T follicular helper cell (primary cell): ENCODE data around the gene LRRC58.
A peak's percentile ranks its signal among the peaks of the same experiment; 100 is the strongest.
"Not testable (repeated sequence)": the region's sequence is repeated elsewhere in the genome, so short reads cannot be mapped to it uniquely, and the experiment has no call there.

ENCODE experiments used
- DNase-seq: peaks from one replicate; pipeline ENCODE4 v3.0.0-alpha.2; 2020; ENCODE audit warnings: low read depth
- total RNA-seq, 2 experiments: gene quantifications; one replicate each; lab custom pipeline; 2026; lab: John Stamatoyannopoulos, UW

LRRC58 gene
- 107 to 135 reads per million in 2 experiments for total RNA-seq

- peak; percentile 84 for DNase-seq
These were observed at the start of gene LRRC58 for GRCh38 chr3:120348991-120349854. TSS of gene LRRC58 (minus strand) at chr3:120349354. CDS start at chr3:120349243, 111 bp downstream.

- no peak for DNase-seq
These were observed 47.3 kb upstream of the LRRC58 start for GRCh38 chr3:120396469-120396868.

- DNase-seq, result no peak
These were observed 45.2 kb upstream of the LRRC58 start for GRCh38 chr3:120394347-120394746.

DNA sequence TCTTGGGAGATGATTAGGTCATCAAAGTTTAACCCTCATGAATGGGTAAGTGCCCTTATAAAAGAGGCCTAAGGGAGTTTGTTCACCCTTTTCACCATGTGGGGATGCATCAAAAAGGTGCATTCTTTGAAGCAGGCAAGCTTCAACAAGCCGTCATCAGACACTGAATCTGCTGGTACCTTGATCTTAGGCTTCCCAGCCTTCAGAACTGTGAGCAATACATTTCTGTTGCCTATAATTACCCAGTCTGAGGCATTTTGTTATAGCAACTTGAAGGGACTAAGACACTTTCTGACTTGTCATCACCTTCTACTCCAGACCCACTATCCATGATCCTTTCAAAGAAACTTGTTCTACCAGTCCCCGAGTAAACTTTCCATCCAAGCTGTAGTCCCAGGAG lies 44.6 kb upstream of the LRRC58 start:
- DNase-seq, result no peak

DNA sequence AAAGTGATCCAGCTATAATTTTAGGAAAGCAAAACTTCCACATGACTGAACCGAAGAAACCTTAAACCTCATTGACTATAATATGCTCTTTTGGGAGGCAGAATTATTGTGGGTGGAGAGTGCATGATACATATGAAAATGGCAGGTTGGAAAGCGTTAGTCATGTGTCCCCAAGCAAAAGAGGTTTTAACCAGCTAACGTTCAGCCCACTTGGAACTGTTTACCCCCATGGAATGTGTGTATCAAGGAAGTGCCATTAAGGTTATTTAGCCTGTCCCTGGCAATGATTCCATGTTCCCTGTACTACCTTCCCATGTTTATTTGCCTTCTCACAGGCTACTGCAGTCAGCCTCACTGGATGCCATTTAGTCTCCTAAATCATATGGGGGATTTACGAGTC lies 44.1 kb upstream of the LRRC58 start:
- no peak for DNase-seq

GRCh38 chr3:120382941-120383447 lies 33.8 kb upstream of the LRRC58 start:
- no peak for DNase-seq

DNA sequence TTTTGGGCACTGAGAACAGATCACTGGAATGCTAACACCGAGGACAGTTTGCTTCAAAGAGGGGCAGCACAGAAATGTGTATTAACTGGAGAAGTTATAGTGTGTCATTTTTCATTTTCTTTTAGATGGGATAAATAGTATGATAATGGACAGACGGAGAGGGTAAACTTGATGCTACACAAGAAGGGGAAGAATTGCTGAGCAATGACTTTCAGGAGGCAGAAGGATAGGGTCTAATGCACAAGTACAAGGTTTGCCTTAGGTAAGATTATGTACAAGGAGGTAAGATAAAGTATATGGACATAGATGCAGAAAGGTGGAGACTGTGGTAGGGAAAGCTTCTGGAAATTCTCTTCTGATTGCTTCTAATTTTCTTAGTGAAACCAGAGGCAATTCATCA lies 32.3 kb upstream of the LRRC58 start:
- DNase-seq, result no peak

- not testable (repeated sequence) for DNase-seq
These were observed 28.8 kb upstream of the LRRC58 start for GRCh38 chr3:120377948-120378347.

DNA sequence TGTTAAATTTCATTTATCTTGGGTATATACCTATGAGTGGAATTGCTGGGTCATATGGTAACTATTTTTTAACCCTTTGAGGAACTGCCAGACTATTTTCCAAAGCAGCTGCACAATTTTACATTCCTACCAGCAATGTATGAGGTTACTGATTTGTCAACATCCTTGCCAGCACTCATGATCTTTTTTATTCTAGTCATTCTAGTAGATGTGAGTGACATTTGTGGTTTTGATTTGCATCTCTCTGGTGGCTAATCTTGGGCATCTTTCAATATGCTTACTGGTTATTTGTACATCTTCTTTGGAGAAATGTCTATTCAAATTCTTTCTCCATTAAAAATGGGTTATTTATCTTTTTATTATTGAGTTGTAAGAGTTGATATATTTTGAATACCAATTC lies 21.3 kb upstream of the LRRC58 start:
- DNase-seq, result no peak

DNA sequence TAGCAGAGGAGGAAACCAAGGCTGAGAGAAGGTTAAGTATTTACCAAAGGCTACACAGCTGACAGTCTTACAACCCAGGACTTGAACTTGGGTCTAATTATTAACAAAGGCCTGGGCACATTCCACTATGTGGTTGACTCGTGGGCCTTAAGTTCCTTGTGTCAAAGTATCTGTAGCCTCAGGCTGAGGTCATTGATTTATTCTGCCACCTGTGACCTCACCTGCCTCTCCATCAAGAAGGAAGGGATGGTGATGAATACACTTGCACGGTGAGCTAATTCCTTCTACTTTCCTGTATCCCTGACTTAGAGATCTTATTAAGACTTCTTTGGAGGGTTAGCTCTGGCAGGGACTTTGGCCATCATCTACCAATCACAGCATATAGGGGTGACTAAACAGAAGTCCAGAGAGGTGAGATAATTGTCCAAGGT lies 19.9 kb upstream of the LRRC58 start:
- no peak for DNase-seq

- no peak for DNase-seq
These were observed 19.0 kb upstream of the LRRC58 start for GRCh38 chr3:120368172-120368571.

DNA sequence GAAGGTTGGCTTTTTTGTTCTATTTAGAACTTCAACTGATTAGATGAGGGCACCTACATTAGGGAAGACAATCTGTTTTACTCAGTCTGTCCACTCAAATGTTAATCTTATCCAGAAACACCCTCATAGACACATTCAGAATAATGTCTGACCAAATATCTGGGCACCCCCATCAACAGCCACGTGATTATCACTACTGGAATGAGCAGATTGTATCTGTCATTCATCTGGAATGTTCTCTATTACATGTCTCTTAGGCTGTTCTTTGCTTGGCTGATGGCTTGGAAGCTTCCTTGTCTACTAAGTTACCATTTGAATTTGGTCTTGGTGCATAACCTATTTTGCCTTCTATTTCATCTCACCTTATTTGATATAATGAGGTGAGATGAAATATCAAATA lies 15.7 kb upstream of the LRRC58 start:
- DNase-seq, result no peak

DNA sequence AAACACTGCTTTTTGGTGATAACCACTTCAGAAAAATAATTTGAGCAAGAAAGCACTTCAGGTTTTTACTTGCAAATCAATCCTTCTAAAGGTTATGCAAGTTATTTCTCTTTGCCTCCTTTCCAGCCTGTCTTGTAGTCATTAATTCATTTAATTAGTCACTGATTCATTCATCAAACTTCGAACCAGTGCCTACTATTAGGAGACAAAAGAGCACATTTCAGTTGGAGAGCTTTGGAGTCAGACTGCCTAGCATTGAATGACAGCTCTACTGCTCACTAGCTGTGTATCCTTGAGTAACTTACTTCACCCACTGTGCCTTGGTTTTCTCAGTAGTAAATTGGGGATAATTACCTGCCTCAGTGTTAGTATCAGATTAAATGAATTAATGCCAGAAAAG lies 14.9 kb upstream of the LRRC58 start:
- no peak for DNase-seq

DNA sequence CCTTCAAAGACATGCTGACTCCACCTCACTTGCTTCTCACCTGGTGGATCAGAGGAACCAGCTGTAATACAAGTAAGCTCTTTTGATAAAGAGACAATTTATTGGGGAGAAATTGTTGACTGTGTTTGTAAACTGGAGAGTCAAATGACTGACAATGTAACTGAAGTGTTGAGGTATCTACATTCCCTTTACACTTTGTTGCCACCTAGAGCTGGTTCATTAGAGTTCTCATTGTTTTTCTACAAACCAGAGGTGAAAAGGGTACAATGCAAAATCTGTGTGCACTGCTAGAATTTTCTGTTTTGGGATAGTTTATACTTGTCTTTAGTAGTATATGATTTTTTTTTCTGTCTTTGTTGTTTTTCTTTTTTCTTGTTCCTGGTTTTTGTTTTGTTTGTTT lies 8.7 kb upstream of the LRRC58 start:
- DNase-seq, result no peak

DNA sequence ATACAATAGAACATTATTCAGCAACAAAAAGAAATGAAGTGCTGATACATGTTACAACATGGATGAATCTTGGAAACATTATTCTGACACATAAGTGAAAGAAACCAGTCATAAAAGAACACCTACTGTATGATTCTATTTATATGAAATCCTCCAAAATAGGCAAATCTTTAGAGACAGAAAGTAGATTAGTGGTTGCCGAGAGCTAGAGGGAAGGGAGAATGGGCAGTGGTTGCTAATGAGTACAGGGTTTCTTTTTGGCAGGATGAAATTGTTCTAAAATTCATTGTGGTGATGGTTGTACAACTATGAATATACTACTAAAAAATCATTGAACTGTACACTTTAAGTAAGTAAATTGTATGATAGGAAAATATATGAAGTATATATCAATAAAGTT lies 6.3 kb upstream of the LRRC58 start:
- DNase-seq, result no peak

- no peak for DNase-seq
These were observed 4.3 kb upstream of the LRRC58 start for GRCh38 chr3:120353463-120353862.

DNA sequence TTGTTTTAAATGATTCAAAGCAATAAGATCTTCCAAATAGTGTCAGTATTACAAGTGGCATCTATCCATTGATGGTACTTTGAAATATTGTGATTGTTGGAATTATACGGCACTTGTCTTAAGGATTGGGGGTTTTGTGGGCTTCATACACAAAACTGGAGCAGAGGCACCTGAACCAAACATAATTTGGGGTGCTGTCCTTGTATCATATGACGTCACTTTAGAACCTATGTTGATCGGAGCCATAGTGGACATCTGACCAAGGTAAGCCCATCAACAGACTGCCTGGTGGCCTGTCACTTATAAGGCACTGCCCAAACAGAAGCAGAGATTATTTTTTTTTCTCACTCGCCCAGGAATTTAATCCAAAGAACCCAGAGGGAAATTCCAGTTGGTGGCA lies 2.9 kb upstream of the LRRC58 start:
- DNase-seq, result no peak

- no peak for DNase-seq
These were observed 1.3 kb upstream of the LRRC58 start for GRCh38 chr3:120350401-120350941.

GRCh38 chr3:120349855-120350125 lies 636 bp upstream of the LRRC58 start:
- no peak for DNase-seq

DNA sequence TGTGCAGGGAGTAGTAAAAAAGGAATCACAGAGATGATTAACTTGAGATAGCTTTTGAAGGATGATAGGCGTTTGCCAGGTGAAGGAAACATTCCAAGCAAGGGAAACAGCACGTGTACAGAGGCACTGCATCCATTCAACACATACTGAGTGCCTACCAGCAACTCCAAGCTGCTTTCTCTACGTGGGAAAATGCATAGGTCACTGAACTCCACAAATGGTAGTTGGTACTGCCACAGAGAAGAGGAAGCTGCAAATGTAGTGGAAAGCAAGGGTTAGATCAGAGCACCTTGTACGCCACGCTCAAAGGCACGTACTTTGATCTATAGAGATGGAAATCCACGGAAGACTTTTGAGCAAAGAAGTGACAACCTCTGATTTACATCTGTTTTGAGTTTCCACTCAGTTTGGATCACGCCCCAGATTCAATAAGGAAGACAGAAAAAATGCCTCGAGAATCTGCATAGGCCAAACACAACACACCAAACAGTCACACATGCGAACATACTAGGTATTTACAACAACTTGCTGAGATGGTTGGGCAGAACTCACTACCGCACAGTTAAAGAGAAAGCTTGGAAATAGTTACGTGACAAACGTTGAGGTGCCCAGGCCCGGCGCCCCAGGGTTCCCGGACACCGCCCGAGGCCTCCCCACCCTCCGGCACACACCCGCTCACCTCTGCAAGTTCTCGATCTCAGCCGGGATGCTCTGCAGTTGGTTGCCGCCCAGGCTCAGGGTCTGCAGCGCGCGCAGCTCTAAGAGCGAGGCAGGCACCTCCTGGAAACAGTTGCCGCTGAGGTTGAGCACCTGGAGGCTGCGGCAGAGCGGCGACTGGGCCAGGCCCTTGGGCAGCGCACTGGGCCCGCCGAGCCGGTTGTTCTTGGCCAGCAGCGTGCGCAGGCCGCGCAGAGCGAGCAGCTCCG lies 826 bp downstream of the LRRC58 start:
- peak; percentile 47 for DNase-seq

DNA sequence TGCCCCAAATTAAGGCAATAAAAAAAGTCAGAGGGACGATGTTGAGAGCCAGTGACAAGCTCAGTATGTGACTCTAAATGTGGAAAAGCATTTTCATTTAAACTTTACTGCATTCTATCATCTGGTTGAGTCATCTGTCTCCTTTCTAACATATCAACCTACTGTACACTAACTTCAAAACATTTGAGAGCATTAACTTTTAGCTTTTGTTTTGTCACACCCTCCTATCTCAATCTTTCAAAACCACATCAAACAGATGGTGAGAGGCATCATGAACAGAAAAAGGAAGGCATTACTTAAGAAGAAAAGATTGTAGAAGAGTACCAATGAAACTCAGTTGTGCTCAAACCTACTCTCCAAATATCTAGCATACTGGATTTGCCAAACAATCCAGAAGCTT lies 4.8 kb downstream of the LRRC58 start:
- no peak for DNase-seq

GRCh38 chr3:120341658-120342346 lies 7.4 kb downstream of the LRRC58 start:
- DNase-seq, result no peak
